H1 (cell line): ENCODE data around the gene CC2D2A. TPM values are rescaled to one million over a fixed set of nuclear protein-coding genes. Genes with fewer than 3 reads are reported as not detected.

ENCODE experiments used
- CTCF ChIA-PET: fragments of 300-600 bp; sonication (Branson Sonifier 250); formaldehyde crosslinking; loops from one replicate; lab custom pipeline; 2021; ENCODE audit not compliant: partially characterized antibody; lab: Charles Lee
- POLR2A ChIA-PET: fragments of 300-600 bp; sonication (Branson Sonifier 250); formaldehyde crosslinking; loops from one replicate; lab custom pipeline; 2021; ENCODE audit warnings: inconsistent platforms; ENCODE audit not compliant: partially characterized antibody; lab: Charles Lee
- DNase-seq, 2 experiments: peaks; one replicate each; pipeline versions ENCODE4 v3.0.0 to v3.0.0-alpha.2; 2010 to 2022; ENCODE audit warnings: low spot score in 2 of 2, low read depth in 1 of 2, mixed read lengths in 1 of 2
- FAIRE-seq: peaks from 2 replicates; lab custom pipeline; 2011; peaks lifted over from hg19 to GRCh38; lab: Jason Lieb, UNC
- H2AFZ ChIP-seq: 2 replicates; pipeline ENCODE4 v1.8.1; 2012; ENCODE audit warnings: low read length, inconsistent platforms
- H2AK5ac ChIP-seq: 2 replicates; pipeline ENCODE4 v1.6.1; 2013; ENCODE audit warnings: low read depth, low read length
- H2BK120ac ChIP-seq: replicated peaks from 2 replicates; pipeline ENCODE3; 2013; ENCODE audit warnings: low read depth, low read length, inconsistent platforms
- H2BK12ac ChIP-seq: 2 replicates; pipeline ENCODE4 v1.6.1; 2013; ENCODE audit warnings: low read depth, low read length
- H2BK15ac ChIP-seq: 2 replicates; pipeline ENCODE4 v1.6.1; 2013; ENCODE audit warnings: low read length
- H2BK20ac ChIP-seq: 2 replicates; pipeline ENCODE4 v1.6.1; 2013; ENCODE audit warnings: low read length
- H2BK5ac ChIP-seq: 2 replicates; pipeline ENCODE4 v1.6.1; 2013; ENCODE audit warnings: low read depth, low read length
- H3K14ac ChIP-seq: 2 replicates; pipeline ENCODE4 v1.6.1; 2013; ENCODE audit warnings: inconsistent platforms; ENCODE audit not compliant: insufficient read length
- H3K18ac ChIP-seq: 2 replicates; pipeline ENCODE4 v1.6.1; 2013; ENCODE audit warnings: low read length; ENCODE audit errors: extremely low read depth
- H3K23ac ChIP-seq: 2 replicates; pipeline ENCODE4 v1.6.1; 2013; ENCODE audit warnings: inconsistent platforms; ENCODE audit not compliant: insufficient read length
- H3K23me2 ChIP-seq: 2 replicates; pipeline ENCODE4 v1.6.1; 2013; ENCODE audit warnings: low read depth, low read length
- H3K27ac ChIP-seq: 2 replicates; pipeline ENCODE4 v1.6.1; 2011; ENCODE audit warnings: low read depth, low read length, inconsistent platforms
- H3K27me3 ChIP-seq, 4 experiments: replicated peaks in 1 of 4; 1 replicate in 1 of 4; 2 replicates in 3 of 4; pipeline versions ENCODE4 v1.6.1 to v1.8.1; 2011 to 2013; ENCODE audit warnings: low read length in 3 of 4, mild to moderate bottlenecking in 3 of 4, inconsistent platforms in 2 of 4, mixed read lengths in 2 of 4, moderate library complexity in 1 of 4; ENCODE audit not compliant: control insufficient read depth in 3 of 4, insufficient read depth in 3 of 4; ENCODE audit errors: extremely low read depth in 1 of 4
- H3K36me3 ChIP-seq, 4 experiments: 2 replicates each; pipeline versions ENCODE4 v1.6.1 to v1.8.1; 2011 to 2013; ENCODE audit warnings: mild to moderate bottlenecking in 4 of 4, low read length in 3 of 4, moderate library complexity in 2 of 4, control low read depth in 1 of 4, inconsistent platforms in 1 of 4; ENCODE audit not compliant: insufficient read depth in 4 of 4, control insufficient read depth in 2 of 4
- H3K4ac ChIP-seq: replicated peaks from 2 replicates; pipeline ENCODE3; 2013; ENCODE audit warnings: low read length, low read depth, mixed read lengths, inconsistent platforms; ENCODE audit not compliant: insufficient read length
- H3K4me1 ChIP-seq, 4 experiments: replicated peaks in 1 of 4; 1 replicate in 1 of 4; 2 replicates in 3 of 4; pipeline versions ENCODE4 v1.6.1 to v1.8.1; 2011 to 2013; ENCODE audit warnings: low read length in 3 of 4, inconsistent platforms in 2 of 4, mixed read lengths in 1 of 4; ENCODE audit not compliant: insufficient read depth in 4 of 4, control insufficient read depth in 3 of 4
- H3K4me2 ChIP-seq, 2 experiments: 2 replicates each; pipeline versions ENCODE4 v1.6.1 to v1.8.1; 2011 to 2013; ENCODE audit warnings: low read depth in 2 of 2, low read length in 2 of 2, control low read depth in 1 of 2, inconsistent platforms in 1 of 2, mild to moderate bottlenecking in 1 of 2; ENCODE audit not compliant: insufficient read depth in 1 of 2
- H3K4me3 ChIP-seq, 4 experiments: fragments of 200-600, 300-600 bp in 1 of 4; sonication (generic), shearing (Covaris generic), sonication (Bioruptor Twin) in 1 of 4; 2 replicates each; pipeline versions ENCODE4 v1.5.1 to v1.8.1; 2011 to 2016; ENCODE audit warnings: low read length in 4 of 4, low read depth in 3 of 4, control low read depth in 2 of 4, inconsistent platforms in 2 of 4, mild to moderate bottlenecking in 2 of 4, mixed read lengths in 1 of 4, moderate library complexity in 1 of 4; ENCODE audit not compliant: insufficient read depth in 2 of 4; ENCODE audit errors: extremely low read depth in 1 of 4
- H3K56ac ChIP-seq: replicated peaks from 2 replicates; pipeline ENCODE3; 2013; ENCODE audit warnings: low read depth, mild to moderate bottlenecking, mixed read lengths, low read length, inconsistent platforms; ENCODE audit not compliant: insufficient read length
- H3K79me1 ChIP-seq: 2 replicates; pipeline ENCODE4 v1.6.1; 2013; ENCODE audit warnings: low read depth, low read length, control low read depth
- H3K79me2 ChIP-seq, 2 experiments: 2 replicates each; pipeline versions ENCODE4 v1.6.1 to v1.8.1; 2012 to 2013; ENCODE audit warnings: low read length in 2 of 2, mild to moderate bottlenecking in 2 of 2, inconsistent platforms in 1 of 2; ENCODE audit not compliant: insufficient read depth in 2 of 2, control insufficient read depth in 1 of 2
- H3K9ac ChIP-seq, 4 experiments: replicated peaks in 1 of 4; 1 replicate in 1 of 4; 2 replicates in 3 of 4; pipeline versions ENCODE4 v1.6.1 to v1.8.1; 2011 to 2013; ENCODE audit warnings: low read depth in 3 of 4, low read length in 3 of 4, control low read depth in 2 of 4, mild to moderate bottlenecking in 2 of 4, moderate library complexity in 2 of 4, inconsistent platforms in 1 of 4; ENCODE audit errors: extremely low read depth in 1 of 4
- H3K9me3 ChIP-seq, 2 experiments: 2 replicates each; pipeline versions ENCODE4 v1.6.1 to v1.8.1; 2012 to 2013; ENCODE audit warnings: mild to moderate bottlenecking in 2 of 2, moderate library complexity in 2 of 2, control low read depth in 1 of 2, inconsistent platforms in 1 of 2, low read depth in 1 of 2, low read length in 1 of 2, mixed read lengths in 1 of 2; ENCODE audit not compliant: insufficient read depth in 2 of 2
- H4K20me1 ChIP-seq, 2 experiments: replicated peaks in 1 of 2; 2 replicates each; pipeline versions ENCODE3 to v1.8.1; 2011 to 2013; ENCODE audit warnings: inconsistent platforms in 2 of 2, low read length in 2 of 2, mild to moderate bottlenecking in 1 of 2; ENCODE audit not compliant: insufficient read depth in 2 of 2, control insufficient read depth in 1 of 2
- H4K5ac ChIP-seq: 2 replicates; pipeline ENCODE4 v1.6.1; 2013; ENCODE audit warnings: low read length, low read depth, mixed read lengths, inconsistent platforms; ENCODE audit not compliant: insufficient read length
- H4K8ac ChIP-seq: 2 replicates; pipeline ENCODE4 v1.8.0; 2013; ENCODE audit warnings: mild to moderate bottlenecking, moderate library complexity, low read length, inconsistent platforms; ENCODE audit not compliant: insufficient read depth; ENCODE audit errors: extremely low read depth
- H4K91ac ChIP-seq: replicated peaks from 2 replicates; pipeline ENCODE3; 2013; ENCODE audit warnings: low read length, mixed read lengths, inconsistent platforms; ENCODE audit not compliant: insufficient read length
- BRCA1 ChIP-seq: IDR thresholded peaks from 2 replicates; pipeline ENCODE4 v1.6.1; 2012; ENCODE audit warnings: low read depth, low read length, improper control_type of control experiment
- HDAC6 ChIP-seq: IDR thresholded peaks from one replicate; pipeline ENCODE4 v1.7.1; 2012; ENCODE audit warnings: low read depth, mild to moderate bottlenecking, inconsistent platforms, low read length, moderate library complexity
- MAX ChIP-seq: IDR thresholded peaks from 2 replicates; pipeline ENCODE4 v1.6.1; 2012; ENCODE audit warnings: inconsistent platforms
- PHF8 ChIP-seq: fragments of 200-600 bp; sonication (generic); conservative IDR thresholded peaks from 2 replicates; pipeline ENCODE4 v1.7.1; 2012; ENCODE audit warnings: low read depth, mild to moderate bottlenecking, inconsistent platforms, low read length, moderate library complexity
- RFX5 ChIP-seq: IDR thresholded peaks from 2 replicates; pipeline ENCODE4 v1.6.1; 2011; ENCODE audit warnings: low read depth, low read length, improper control_type of control experiment, borderline replicate concordance
- SIX5 ChIP-seq: IDR thresholded peaks from 2 replicates; pipeline ENCODE4 v1.6.1; 2011; ENCODE audit warnings: mild to moderate bottlenecking, low read depth, low read length
- SP2 ChIP-seq: IDR thresholded peaks from 2 replicates; pipeline ENCODE4 v1.6.1; 2012; ENCODE audit warnings: mild to moderate bottlenecking, low read length, inconsistent platforms
- TBP ChIP-seq: IDR thresholded peaks from 2 replicates; pipeline ENCODE4 v1.6.1; 2011; ENCODE audit warnings: low read depth, low read length, improper control_type of control experiment
- polyA plus RNA-seq, 7 experiments: library from polyadenylated mRNA; depleted of rRNA in 3 of 7; stranded (reverse) in 5 of 7; unstranded in 2 of 7; fragments of >200 nt in 5 of 7; fragments of 200-250 nt in 2 of 7; gene quantifications; 1 replicate in 5 of 7; 2 replicates in 1 of 7; 4 replicates in 1 of 7; pipeline versions ENCODE4 v1.2.1 to v1.2.3, GENCODE V29; 2011 to 2013; ENCODE audit warnings: missing spikeins in 2 of 7, mixed read lengths in 2 of 7
- total RNA-seq: library from RNA; stranded (reverse); fragmentation: NEBNext Ultra II Directional; extraction: Animal tissue kit (Norgen Biotek cat#: 25700); gene quantifications from 2 replicates; pipeline ENCODE4 v1.2.1, GENCODE V29; 2021
- TF ChIP-seq, protein P1 (sequence below): IDR thresholded peaks from 2 replicates; pipeline ENCODE4 v1.6.1; 2011; ENCODE audit warnings: low read depth, mild to moderate bottlenecking, low read length; ENCODE audit not compliant: insufficient read depth

CC2D2A gene
- total and polyA plus RNA-seq, 2 of the 8 experiments (the other 6 are each of a cell fraction or from before 2014, with no cell fraction given), result 11.0 to 12.2 TPM

DNA sequence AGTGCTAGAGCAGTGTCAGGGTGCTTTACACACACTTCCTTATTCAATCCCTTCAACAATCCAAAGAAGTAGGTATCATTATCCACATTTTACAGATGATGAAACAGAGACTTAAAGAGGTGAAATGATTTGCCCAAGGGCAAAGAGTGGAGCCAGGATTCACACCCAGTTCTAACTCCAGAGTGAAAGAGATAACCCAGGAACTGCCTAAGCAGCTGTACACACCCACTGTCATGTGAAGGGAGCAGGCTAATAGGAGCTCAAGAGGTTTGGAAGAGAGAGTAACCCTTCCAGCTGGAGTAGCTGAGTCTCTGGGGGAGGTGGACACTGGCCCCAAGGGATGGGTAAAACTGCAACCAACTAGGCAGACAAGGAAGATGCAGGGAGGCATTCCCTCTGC lies 92.9 kb downstream of the CC2D2A start:
- Histone ChIP-seq H3K18ac (no peak overlapping the region), H3K79me2 (no peaks in the 10 kb centered on the region), H3K4ac (no peak overlapping the region), H3K23ac (no peak overlapping the region), H3K27ac (no peak overlapping the region), H3K9ac (no peak overlapping the region), H4K20me1 (peaks cover 0 to 2% of the 10 kb centered on the region in 2 experiments), H3K56ac (no peak overlapping the region), H3K4me3 (no peak overlapping the region), H4K5ac (no peak overlapping the region), H3K4me2 (no peak overlapping the region), H2BK120ac (no peak overlapping the region), H3K14ac (no peak overlapping the region), H3K9me3 (no peaks in the 10 kb centered on the region), H4K8ac (no peak overlapping the region), H4K91ac (no peak overlapping the region), H2BK12ac (no peak overlapping the region), H3K4me1 (no peaks in the 10 kb centered on the region; a peak in 1 of 7 replicates), H3K27me3 (no peaks in the 10 kb centered on the region), H3K36me3 (no peaks in the 10 kb centered on the region; a peak in 1 of 8 replicates), H2BK15ac (no peak overlapping the region), H2AFZ (no peak overlapping the region), H2BK5ac (no peak overlapping the region), H2BK20ac (no peak overlapping the region)
- CTCF ChIA-PET, result interaction anchor here (0.9 to 1.0 kb wide), 2 partner anchors 8 to 86 kb away, joined by 3 read pairs; no protein-coding TSS in a partner anchor
- FAIRE-seq (no peak), DNase-seq (no peak)
- TF ChIP-seq TBP, result no peak
- no peak for TF ChIP-seq RFX5
- TF ChIP-seq SIX5, result no peak
- no peak for TF ChIP-seq SP2
- TF ChIP-seq PHF8, result no peak
- TF ChIP-seq, protein P1, sequence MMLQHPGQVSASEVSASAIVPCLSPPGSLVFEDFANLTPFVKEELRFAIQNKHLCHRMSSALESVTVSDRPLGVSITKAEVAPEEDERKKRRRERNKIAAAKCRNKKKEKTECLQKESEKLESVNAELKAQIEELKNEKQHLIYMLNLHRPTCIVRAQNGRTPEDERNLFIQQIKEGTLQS, result no peak
- no peak for TF ChIP-seq MAX
- no peak for TF ChIP-seq HDAC6
- TF ChIP-seq BRCA1, result no peak
- TF ChIP-seq, all 59 proteins: peak for 0
- POLR2A ChIA-PET, result no interaction called here
- H3K23me2 ChIP-seq, result no peaks in the 10 kb centered on the region
- no peaks in the 10 kb centered on the region for H3K79me1 ChIP-seq
- no peak overlapping the region for H2AK5ac ChIP-seq
